Thoracic aorta (tissue), 2 donors: ENCODE data around the gene OS9. TPM values are rescaled to one million over a fixed set of nuclear protein-coding genes. Genes with fewer than 3 reads are reported as not detected.

Source experiments
- ATAC-seq: fragments of 150-250 bp; one replicate; pipeline ENCODE4 v1.8.0; 2017; ENCODE audit warnings: low read depth; ENCODE audit not compliant: insufficient number of reproducible peaks, low FRiP score
- DNase-seq: peaks from one replicate; pipeline ENCODE4 v3.0.0-alpha.2; 2020; ENCODE audit warnings: low spot score
- H3K27ac ChIP-seq, 2 donors: fragments of 200-600 bp; sonication (generic); 1 replicate in 1 of 2; 2 replicates in 1 of 2; pipeline ENCODE4 v1.5.1; 2016; ENCODE audit warnings: mild to moderate bottlenecking in 2 of 2, moderate library complexity in 2 of 2
- H3K27me3 ChIP-seq: fragments of 200-600 bp; sonication (generic); replicated peaks from 2 replicates; pipeline ENCODE4 v1.6.0; 2016; ENCODE audit warnings: mild to moderate bottlenecking; ENCODE audit not compliant: insufficient read depth
- H3K36me3 ChIP-seq: fragments of 200-600 bp; sonication (generic); one replicate; pipeline ENCODE4 v1.5.1; 2016
- H3K4me1 ChIP-seq, 2 donors: fragments of 200-600 bp; sonication (generic); 1 replicate in 1 of 2; 2 replicates in 1 of 2; pipeline versions ENCODE4 v1.5.1 to v1.6.0; 2016; ENCODE audit warnings: low read depth in 2 of 2, mild to moderate bottlenecking in 1 of 2; ENCODE audit not compliant: control insufficient read depth in 1 of 2
- H3K4me3 ChIP-seq: fragments of 200-600 bp; sonication (generic); 2 replicates; pipeline ENCODE4 v1.5.1; 2016; ENCODE audit warnings: mild to moderate bottlenecking
- H3K9me3 ChIP-seq: fragments of 200-600 bp; sonication (generic); 2 replicates; pipeline ENCODE4 v1.5.1; 2016
- CTCF ChIP-seq: fragments of 200-600 bp; sonication (generic); IDR thresholded peaks from one replicate; pipeline ENCODE4 v1.5.1; 2019; ENCODE audit warnings: antibody characterized with exemption
- total RNA-seq, 2 donors: library from RNA; depleted of rRNA; stranded (reverse); fragments of >200 nt; gene quantifications; one replicate each; pipeline versions ENCODE4 v1.1.0 to v1.2.3, GENCODE V29; 2016

The OS9 gene
- total RNA-seq, 2 donors from 2014 or later = 253 to 381 TPM

GRCh38 chr12:57763881-57764661, 70.1 kb downstream of the OS9 start:
- Histone ChIP-seq H3K36me3 (no peaks in the 10 kb centered on the region), H3K4me3 (no peak overlapping the region), H3K27ac (no peak overlapping the region), H3K4me1 (peaks cover 15 to 30% of the 10 kb centered on the region in 2 donors), H3K27me3 (no peaks in the 10 kb centered on the region), H3K9me3 (no peaks in the 10 kb centered on the region)
- ATAC-seq (no peak), DNase-seq (no peak)
- no peak for TF ChIP-seq CTCF

- Histone ChIP-seq H3K36me3 (no peaks in the 10 kb centered on the region), H3K9me3 (no peaks in the 10 kb centered on the region), H3K27me3 (no peaks in the 10 kb centered on the region), H3K4me3 (peak overlapping the region; percentile 68), H3K27ac (no peak overlapping the region), H3K4me1 (peaks cover 15 to 30% of the 10 kb centered on the region in 2 donors)
- TF ChIP-seq CTCF = no peak
- ATAC-seq (no peak), DNase-seq (no peak)
These were observed 70.7 kb downstream of the OS9 start for GRCh38 chr12:57764662-57765002.

- TF ChIP-seq CTCF = peak; percentile 22
- H3K4me3 ChIP-seq = peak overlapping the region; percentile 68
- no peak for DNase-seq
These were observed 71.2 kb downstream of the OS9 start for GRCh38 chr12:57765003-57765697.

GRCh38 chr12:57765698-57766463, 71.9 kb downstream of the OS9 start:
- no peak for DNase-seq
- no peak for TF ChIP-seq CTCF
- Histone ChIP-seq H3K4me3 (peak overlapping the region; percentile 68), H3K27ac (no peak overlapping the region), H3K36me3 (no peaks in the 10 kb centered on the region), H3K9me3 (no peaks in the 10 kb centered on the region), H3K27me3 (no peaks in the 10 kb centered on the region), H3K4me1 (peaks cover 15 to 32% of the 10 kb centered on the region in 2 donors)
- ATAC-seq = no peak

More at GRCh38 chr12:57765003-57765697, 71.2 kb downstream of the OS9 start:
- Histone ChIP-seq H3K9me3 (no peaks in the 10 kb centered on the region), H3K4me1 (peaks cover 15 to 30% of the 10 kb centered on the region in 2 donors), H3K27ac (no peak overlapping the region), H3K36me3 (no peaks in the 10 kb centered on the region), H3K27me3 (no peaks in the 10 kb centered on the region)
- no peak for ATAC-seq
